SK-N-SH (cell line): ENCODE measurements around the gene ZNF474. TPM values are rescaled to one million over a fixed set of nuclear protein-coding genes. Genes with fewer than 3 reads are reported as not detected.

Experiments
- CTCF ChIA-PET: fragments of 300-600, 350-600 bp; formaldehyde crosslinking; extraction: SDS; loops from one replicate; lab custom pipeline; 2021; lab: Yijun Ruan, JAX
- POLR2A ChIA-PET: fragments of 350-600 bp; sonication (Branson Sonifier 250); formaldehyde crosslinking; extraction: SDS; loops from one replicate; lab custom pipeline; 2020; ENCODE audit warnings: antibody characterized with exemption, inconsistent platforms; lab: Yijun Ruan, JAX
- DNase-seq: peaks from one replicate; pipeline ENCODE4 v3.0.0; 2012
- H2AFZ ChIP-seq: fragments of 200-600 bp; sonication (generic); 2 replicates; pipeline ENCODE4 v1.8.1; 2016; ENCODE audit warnings: antibody characterized with exemption, mild to moderate bottlenecking, low read depth
- H3F3A ChIP-seq: fragments of 200-600 bp; sonication (generic); replicated peaks from 2 replicates; pipeline ENCODE3; 2016; ENCODE audit warnings: antibody characterized with exemption, mild to moderate bottlenecking; ENCODE audit not compliant: insufficient read depth
- H3K27ac ChIP-seq, 2 experiments: fragments of 200-500 bp in 1 of 2; fragments of 200-600 bp in 1 of 2; sonication (Bioruptor generic) in 1 of 2; sonication (generic), shearing (Covaris generic) in 1 of 2; 2 replicates each; pipeline versions ENCODE4 v1.5.1 to v1.6.1; 2014 to 2016; ENCODE audit warnings: low read depth in 2 of 2, inconsistent platforms in 1 of 2, low read length in 1 of 2, mild to moderate bottlenecking in 1 of 2, mixed read lengths in 1 of 2
- H3K27me3 ChIP-seq: fragments of 200-600 bp; sonication (generic), shearing (Covaris generic); 2 replicates; pipeline ENCODE4 v1.6.1; 2016; ENCODE audit warnings: mixed run types; ENCODE audit not compliant: insufficient read depth
- H3K36me3 ChIP-seq, 2 experiments: fragments of 200-500 bp in 1 of 2; fragments of 200-600 bp in 1 of 2; sonication (Bioruptor generic) in 1 of 2; sonication (generic) in 1 of 2; replicated peaks in 1 of 2; 2 replicates each; pipeline versions ENCODE3 to v1.5.1; 2014 to 2016; ENCODE audit warnings: low read length in 1 of 2, mild to moderate bottlenecking in 1 of 2; ENCODE audit not compliant: insufficient read depth in 2 of 2, control insufficient read depth in 1 of 2
- H3K4me1 ChIP-seq, 2 experiments: fragments of 200-500 bp in 1 of 2; fragments of 200-600 bp in 1 of 2; sonication (Bioruptor generic) in 1 of 2; sonication (generic), shearing (Covaris generic) in 1 of 2; 2 replicates each; pipeline versions ENCODE4 v1.5.1 to v1.6.1; 2014 to 2016; ENCODE audit warnings: low read depth in 1 of 2, low read length in 1 of 2, mixed run types in 1 of 2; ENCODE audit not compliant: insufficient read depth in 2 of 2, control insufficient read depth in 1 of 2
- H3K4me2 ChIP-seq: fragments of 200-600 bp; sonication (generic), shearing (Covaris generic); 2 replicates; pipeline ENCODE4 v1.6.1; 2017; ENCODE audit warnings: mixed run types
- H3K4me3 ChIP-seq, 2 experiments: fragments of 200-500 bp in 1 of 2; fragments of 200-600 bp in 1 of 2; sonication (Bioruptor generic) in 1 of 2; sonication (generic), shearing (Covaris generic) in 1 of 2; 2 replicates each; pipeline versions ENCODE4 v1.5.1 to v1.8.1; 2014 to 2016; ENCODE audit warnings: low read depth in 2 of 2, inconsistent platforms in 1 of 2, low read length in 1 of 2, mild to moderate bottlenecking in 1 of 2, mixed read lengths in 1 of 2, moderate library complexity in 1 of 2
- H3K79me2 ChIP-seq: fragments of 200-600 bp; sonication (generic); 2 replicates; pipeline ENCODE4 v1.8.1; 2017; ENCODE audit warnings: mild to moderate bottlenecking; ENCODE audit not compliant: insufficient read depth
- H3K9ac ChIP-seq: fragments of 200-600 bp; sonication (generic); 2 replicates; pipeline ENCODE4 v1.6.1; 2017; ENCODE audit warnings: mixed run types
- H3K9me2 ChIP-seq: fragments of 200-600 bp; sonication (generic); 2 replicates; pipeline ENCODE4 v1.6.1; 2017; ENCODE audit warnings: mixed run types
- H3K9me3 ChIP-seq: fragments of 200-600 bp; sonication (generic); 2 replicates; pipeline ENCODE4 v1.6.1; 2017; ENCODE audit warnings: mixed run types, mild to moderate bottlenecking, moderate library complexity
- H4K20me1 ChIP-seq: fragments of 200-600 bp; sonication (generic); 2 replicates; pipeline ENCODE4 v1.6.1; 2017; ENCODE audit warnings: mild to moderate bottlenecking, mixed run types; ENCODE audit not compliant: insufficient read depth
- EP300 ChIP-seq, 2 experiments: IDR thresholded peaks; 2 replicates each; pipeline versions ENCODE4 v1.4.0 to v1.6.1; 2012; ENCODE audit warnings: borderline replicate concordance in 1 of 2, low read depth in 1 of 2, low read length in 1 of 2
- FOSL2 ChIP-seq: IDR thresholded peaks from 2 replicates; pipeline ENCODE4 v1.4.0; 2012; ENCODE audit warnings: low read depth, mild to moderate bottlenecking, moderate library complexity, borderline replicate concordance
- FOXM1 ChIP-seq: IDR thresholded peaks from 2 replicates; pipeline ENCODE4 v1.4.0; 2012; ENCODE audit warnings: low read depth, mild to moderate bottlenecking
- GATA2 ChIP-seq: sonication (generic); formaldehyde crosslinking; IDR thresholded peaks from 2 replicates; pipeline ENCODE4 v1.5.0; 2020; ENCODE audit warnings: mild to moderate bottlenecking, missing genetic modification reagents
- NFIC ChIP-seq: IDR thresholded peaks from 2 replicates; pipeline ENCODE4 v1.4.0; 2012; ENCODE audit warnings: borderline replicate concordance
- RFX5 ChIP-seq: IDR thresholded peaks from 2 replicates; pipeline ENCODE4 v1.6.1; 2012; ENCODE audit warnings: mild to moderate bottlenecking, improper control_type of control experiment, low read length
- TEAD4 ChIP-seq: IDR thresholded peaks from 2 replicates; pipeline ENCODE4 v1.4.0; 2012; ENCODE audit warnings: mild to moderate bottlenecking, borderline replicate concordance; ENCODE audit not compliant: insufficient read depth
- polyA plus RNA-seq, 3 experiments: library from polyadenylated mRNA; depleted of rRNA; stranded (reverse); fragments of >200 nt; gene quantifications; 2 replicates each; pipeline ENCODE4 v1.2.3, GENCODE V29; 2012
- TF ChIP-seq, protein P1 (sequence below): IDR thresholded peaks from 2 replicates; pipeline ENCODE4 v1.4.0; 2012; ENCODE audit warnings: low read depth

Gene ZNF474
- polyA plus RNA-seq, 1 of the 3 experiments (the other 2 are of a cell fraction): 0.08 TPM

DNA sequence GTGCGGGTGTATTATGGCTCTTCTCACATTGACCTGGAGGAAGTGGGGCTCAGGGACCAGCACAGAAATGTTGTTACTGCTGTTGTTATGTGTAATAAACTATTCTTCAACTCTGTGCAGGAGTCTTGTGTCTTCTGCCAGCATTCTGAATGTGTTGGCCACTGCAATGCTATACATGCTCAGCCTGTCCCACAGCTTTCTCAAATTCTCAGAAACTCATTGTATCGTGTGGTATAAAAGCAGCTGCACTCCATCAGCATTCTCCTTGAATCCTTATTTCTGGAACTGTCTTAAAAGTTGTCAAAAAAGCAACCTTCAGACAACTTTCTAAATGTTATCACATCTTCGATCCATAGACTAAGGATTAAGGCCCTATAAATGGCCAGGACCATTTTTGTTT is 72.0 kb downstream of the ZNF474 start (continued):
- TF ChIP-seq EP300 (IDR thresholded peaks at IDR 0.05; ENCODE audit: borderline replicate concordance in 1 of 2, low read depth in 1 of 2, low read length in 1 of 2) (no peak), FOSL2 (no peak), NFIC (no peak), FOXM1 (no peak), TEAD4 (no peak)
- TF ChIP-seq, protein P1, sequence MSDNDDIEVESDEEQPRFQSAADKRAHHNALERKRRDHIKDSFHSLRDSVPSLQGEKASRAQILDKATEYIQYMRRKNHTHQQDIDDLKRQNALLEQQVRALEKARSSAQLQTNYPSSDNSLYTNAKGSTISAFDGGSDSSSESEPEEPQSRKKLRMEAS: no peak

GRCh38 chr5:122202952-122203351 is 73.6 kb downstream of the ZNF474 start:
- H3K4me1 ChIP-seq: peaks cover 0 to 8% of the 10 kb centered on the region in 2 experiments; a peak in 1 of 4 replicates
- H3K27ac ChIP-seq: no peak overlapping the region
- H3K9me3 ChIP-seq: no peaks in the 10 kb centered on the region
- H3K27me3 ChIP-seq: no peaks in the 10 kb centered on the region; the same call in 1 of the 2 replicates
- TF ChIP-seq FOSL2: no peak
- TF ChIP-seq RFX5: no peak
- TF ChIP-seq GATA2 (CRISPR knock-in tag): peak; percentile 38; the same call in 1 of the 2 replicates
- no peaks in the 10 kb centered on the region for H3K9me2 ChIP-seq
- CTCF ChIA-PET: interaction anchor here (1.3 to 16.9 kb wide), 2 partner anchors 210 to 298 kb away, joined by 3 to 212 read pairs; no protein-coding TSS in a partner anchor
- H3F3A ChIP-seq: no peaks in the 10 kb centered on the region
- no peaks in the 10 kb centered on the region for H3K79me2 ChIP-seq
- no peak overlapping the region for H3K9ac ChIP-seq
- H4K20me1 ChIP-seq: no peaks in the 10 kb centered on the region
- no peaks in the 10 kb centered on the region for H3K36me3 ChIP-seq
- peak; percentile 10 for DNase-seq
- no peak overlapping the region for H3K4me2 ChIP-seq
- H2AFZ ChIP-seq: no peak overlapping the region
- no peak overlapping the region for H3K4me3 ChIP-seq
- POLR2A ChIA-PET: no interaction called here

Other genes starting within 250 kb of the ZNF474 start
- 1.6 and 2.4 TPM in 2 replicates for gene SRFBP1, start 167.6 kb upstream of the ZNF474 start, polyA plus RNA-seq (2012; rRNA removed)
- 36.3 and 50.4 TPM in 2 replicates for gene LOX, start 51.3 kb upstream of the ZNF474 start, polyA plus RNA-seq (2012; rRNA removed)
- 0.08 TPM in 1 of 2 replicates, not detected in the other for gene SNCAIP, start 182.7 kb downstream of the ZNF474 start, polyA plus RNA-seq (2012; rRNA removed)